EL (cell line): Measurements from ENCODE around the gene CKAP4.
"Not testable (repeated sequence)": the region's sequence is repeated elsewhere in the genome, so short reads cannot be mapped to it uniquely, and the experiment has no call there.

Experiments
- DNase-seq: peaks from one replicate; pipeline ENCODE4 v3.0.0-alpha.2; 2016

CKAP4 gene

GRCh38 chr12:106247674-106248311 is at the start of gene CKAP4:
TSS of gene CKAP4 (minus strand) at chr12:106248020. CDS start at chr12:106247851, 169 bp downstream.
- DNase-seq, result peak; percentile 77

- DNase-seq, result no peak
Observed at GRCh38 chr12:106297075-106297474, 49.3 kb upstream of the CKAP4 start.

- peak; percentile 87 for DNase-seq
Observed at GRCh38 chr12:106296179-106296877, 48.5 kb upstream of the CKAP4 start.

GRCh38 chr12:106292339-106292738 is 44.5 kb upstream of the CKAP4 start:
- no peak for DNase-seq

GRCh38 chr12:106291342-106291741 is 43.5 kb upstream of the CKAP4 start:
- DNase-seq, result no peak

- DNase-seq, result no peak
Observed at GRCh38 chr12:106290666-106291065, 42.8 kb upstream of the CKAP4 start.

- DNase-seq, result peak; percentile 28
Observed at GRCh38 chr12:106289196-106289681, 41.4 kb upstream of the CKAP4 start.

GRCh38 chr12:106288494-106289195 is 40.8 kb upstream of the CKAP4 start:
- peak; percentile 89 for DNase-seq

- DNase-seq, result no peak
Observed at GRCh38 chr12:106288101-106288493, 40.3 kb upstream of the CKAP4 start.

- DNase-seq, result no peak
Observed at GRCh38 chr12:106287364-106287763, 39.5 kb upstream of the CKAP4 start.

- not testable (repeated sequence) for DNase-seq
Observed at GRCh38 chr12:106286576-106287162, 38.8 kb upstream of the CKAP4 start.

GRCh38 chr12:106285982-106286381 is 38.2 kb upstream of the CKAP4 start:
- no peak for DNase-seq

GRCh38 chr12:106284358-106285105 is 36.7 kb upstream of the CKAP4 start:
- no peak for DNase-seq

- DNase-seq, result peak; percentile 74
Observed at GRCh38 chr12:106282457-106283097, 34.8 kb upstream of the CKAP4 start.

GRCh38 chr12:106281804-106282203 is 34.0 kb upstream of the CKAP4 start:
- DNase-seq, result no peak

- DNase-seq, result no peak
Observed at GRCh38 chr12:106281056-106281782, 33.4 kb upstream of the CKAP4 start.

- DNase-seq, result no peak
Observed at GRCh38 chr12:106280106-106280505, 32.3 kb upstream of the CKAP4 start.

GRCh38 chr12:106276032-106276740 is 28.4 kb upstream of the CKAP4 start:
- DNase-seq, result no peak

GRCh38 chr12:106275458-106275857 is 27.6 kb upstream of the CKAP4 start:
- DNase-seq, result no peak

- DNase-seq, result no peak
Observed at GRCh38 chr12:106274575-106275121, 26.8 kb upstream of the CKAP4 start.
